Thymus (tissue), 11 donors: ENCODE measurements around the gene OSCP1. TPM values are rescaled to one million over a fixed set of nuclear protein-coding genes. Genes with fewer than 3 reads are reported as not detected.

Source experiments
- DNase-seq, 9 donors: peaks; one replicate each; pipeline ENCODE4 v3.0.0-alpha.2; 2013; ENCODE audit warnings: low spot score in 9 of 9, low read depth in 6 of 9, missing footprints in 1 of 9
- H3K27ac ChIP-seq, 2 donors: one replicate each; pipeline ENCODE4 v1.5.1; 2013; ENCODE audit warnings: control low read depth in 1 of 2, low read depth in 1 of 2, low read length in 1 of 2, mild to moderate bottlenecking in 1 of 2, moderate library complexity in 1 of 2
- H3K27me3 ChIP-seq, 2 donors: one replicate each; pipeline ENCODE4 v1.5.1; 2013; ENCODE audit warnings: low read length in 1 of 2; ENCODE audit not compliant: control insufficient read depth in 2 of 2, insufficient read depth in 1 of 2
- H3K36me3 ChIP-seq, 2 donors: one replicate each; pipeline ENCODE4 v1.5.1; 2013; ENCODE audit warnings: low read length in 1 of 2, mild to moderate bottlenecking in 1 of 2, moderate library complexity in 1 of 2; ENCODE audit not compliant: control insufficient read depth in 2 of 2, insufficient read depth in 2 of 2
- H3K4me1 ChIP-seq, 2 donors: one replicate each; pipeline ENCODE4 v1.5.1; 2013; ENCODE audit warnings: low read length in 2 of 2; ENCODE audit not compliant: control insufficient read depth in 2 of 2, insufficient read depth in 2 of 2
- H3K4me3 ChIP-seq, 2 donors: one replicate each; pipeline ENCODE4 v1.5.1; 2013; ENCODE audit warnings: low read length in 2 of 2, control low read depth in 1 of 2, mild to moderate bottlenecking in 1 of 2
- H3K9me3 ChIP-seq, 2 donors: one replicate each; pipeline ENCODE4 v1.5.1; 2013; ENCODE audit warnings: low read length in 1 of 2, mild to moderate bottlenecking in 1 of 2; ENCODE audit not compliant: control insufficient read depth in 2 of 2, insufficient read depth in 1 of 2
- WGBS: extraction: QIAGEN DNeasy Blood & Tissue Kit; methylation state at CpG from one replicate; pipeline ENCODE4 v1.1.7; 2013; 5-methylcytosine and 5-hydroxymethylcytosine counted together
- polyA plus RNA-seq: library from polyadenylated mRNA; stranded (reverse); fragments of 200-250 nt; gene quantifications from one replicate; pipeline ENCODE4 v1.2.3, GENCODE V29; 2013
- total RNA-seq: library from RNA; stranded (reverse); fragments of 120-200 nt; gene quantifications from one replicate; pipeline ENCODE4 v1.2.4, GENCODE V29; 2013
- donor health status: healthy.

Gene OSCP1
- total and polyA plus RNA-seq, 2 donors, result 4.0 to 4.8 TPM

GRCh38 chr1:36385410-36386264, 64.6 kb downstream of the OSCP1 start, which contains the start of gene STK40:
TSS of gene STK40 (minus strand) at chr1:36385924. CDS start at chr1:36361332, 24,592 bp downstream.
- peak; percentile 94 to 99 (median 97) for DNase-seq
- no peaks in the 10 kb centered on the region for H3K9me3 ChIP-seq
- H3K4me1 ChIP-seq, result peaks cover 11 to 26% of the 10 kb centered on the region in 2 donors
- no peaks in the 10 kb centered on the region for H3K27me3 ChIP-seq
- WGBS, result under 1% methylated on average over 82 of the region's 82 CpGs
- H3K27ac ChIP-seq, result peak within 1 kb of the TSS; percentile 79 to 90
- H3K4me3 ChIP-seq, result peak within 1 kb of the TSS; percentile 67 to 74
- H3K36me3 ChIP-seq, result peaks cover 3 to 4% of the 10 kb centered on the region in 2 donors

- Histone ChIP-seq H3K27ac (peak overlapping the region; percentile 73 to 90), H3K36me3 (peaks cover 3 to 4% of the 10 kb centered on the region in 2 donors), H3K4me1 (peaks cover 11 to 26% of the 10 kb centered on the region in 2 donors), H3K27me3 (no peaks in the 10 kb centered on the region), H3K9me3 (no peaks in the 10 kb centered on the region), H3K4me3 (peak overlapping the region; percentile 67 to 74)
- DNase-seq, result peak in 5 of 9 donors; percentile 48 to 81 (median 58)
- under 1% methylated on average over 25 of the region's 25 CpGs for WGBS
These were observed 65.5 kb downstream of the OSCP1 start for GRCh38 chr1:36384542-36385409.

GRCh38 chr1:36383240-36383639, 67.0 kb downstream of the OSCP1 start:
- Histone ChIP-seq H3K9me3 (no peaks in the 10 kb centered on the region), H3K4me1 (peaks cover 11 to 26% of the 10 kb centered on the region in 2 donors), H3K27ac (no peak overlapping the region), H3K4me3 (no peak overlapping the region), H3K27me3 (no peaks in the 10 kb centered on the region), H3K36me3 (peaks cover 0 to 3% of the 10 kb centered on the region in 2 donors)
- no peak for DNase-seq
- WGBS, result 95% methylated on average over 4 of the region's 4 CpGs

- DNase-seq, result no peak
- Histone ChIP-seq H3K4me3 (no peak overlapping the region), H3K27ac (no peak overlapping the region), H3K36me3 (peaks cover 0 to 3% of the 10 kb centered on the region in 2 donors), H3K27me3 (no peaks in the 10 kb centered on the region), H3K9me3 (no peaks in the 10 kb centered on the region), H3K4me1 (peaks cover 11 to 28% of the 10 kb centered on the region in 2 donors)
- WGBS, result 98% methylated on average over 4 of the region's 4 CpGs
These were observed 67.6 kb downstream of the OSCP1 start for GRCh38 chr1:36382669-36383068.

GRCh38 chr1:36382231-36382630, 68.0 kb downstream of the OSCP1 start:
- no peak overlapping the region for H3K4me3 ChIP-seq
- no peak for DNase-seq
- no peak overlapping the region for H3K27ac ChIP-seq
- H3K4me1 ChIP-seq, result peaks cover 11 to 29% of the 10 kb centered on the region in 2 donors
- WGBS, result 97% methylated on average over 9 of the region's 9 CpGs
- H3K36me3 ChIP-seq, result peaks cover 0 to 3% of the 10 kb centered on the region in 2 donors
- H3K27me3 ChIP-seq, result no peaks in the 10 kb centered on the region
- H3K9me3 ChIP-seq, result no peaks in the 10 kb centered on the region

GRCh38 chr1:36381405-36381804, 68.8 kb downstream of the OSCP1 start:
- Histone ChIP-seq H3K27ac (no peak overlapping the region), H3K36me3 (peaks cover 0 to 3% of the 10 kb centered on the region in 2 donors), H3K27me3 (no peaks in the 10 kb centered on the region), H3K4me3 (no peak overlapping the region), H3K4me1 (peaks cover 9 to 21% of the 10 kb centered on the region in 2 donors), H3K9me3 (no peaks in the 10 kb centered on the region)
- no peak for DNase-seq
- 98% methylated on average over 5 of the region's 5 CpGs for WGBS

GRCh38 chr1:36380782-36381181, 69.5 kb downstream of the OSCP1 start:
- Histone ChIP-seq H3K36me3 (peaks cover 0 to 3% of the 10 kb centered on the region in 2 donors), H3K4me1 (peaks cover 6 to 17% of the 10 kb centered on the region in 2 donors), H3K9me3 (no peaks in the 10 kb centered on the region), H3K27me3 (no peaks in the 10 kb centered on the region), H3K4me3 (no peak overlapping the region), H3K27ac (no peak overlapping the region)
- no peak for DNase-seq
- WGBS, result 96% methylated on average over 3 of the region's 3 CpGs

GRCh38 chr1:36380143-36380619, 70.1 kb downstream of the OSCP1 start:
- Histone ChIP-seq H3K27me3 (no peaks in the 10 kb centered on the region), H3K9me3 (no peaks in the 10 kb centered on the region), H3K4me3 (no peak overlapping the region), H3K36me3 (peaks cover 0 to 3% of the 10 kb centered on the region in 2 donors), H3K27ac (no peak overlapping the region), H3K4me1 (peaks cover 6 to 17% of the 10 kb centered on the region in 2 donors)
- no peak for DNase-seq
- 93% methylated on average over 5 of the region's 5 CpGs for WGBS
